ENCODE measurements around the gene RRM1. TPM values are rescaled to one million over a fixed set of nuclear protein-coding genes. Genes with fewer than 3 reads are reported as not detected.

RRM1 gene
- total and polyA plus RNA-seq, 9 of the 15 experiments (the other 6 are each of a cell fraction or from before 2014, with no cell fraction given) = 113 to 270 (median 163) TPM

DNA sequence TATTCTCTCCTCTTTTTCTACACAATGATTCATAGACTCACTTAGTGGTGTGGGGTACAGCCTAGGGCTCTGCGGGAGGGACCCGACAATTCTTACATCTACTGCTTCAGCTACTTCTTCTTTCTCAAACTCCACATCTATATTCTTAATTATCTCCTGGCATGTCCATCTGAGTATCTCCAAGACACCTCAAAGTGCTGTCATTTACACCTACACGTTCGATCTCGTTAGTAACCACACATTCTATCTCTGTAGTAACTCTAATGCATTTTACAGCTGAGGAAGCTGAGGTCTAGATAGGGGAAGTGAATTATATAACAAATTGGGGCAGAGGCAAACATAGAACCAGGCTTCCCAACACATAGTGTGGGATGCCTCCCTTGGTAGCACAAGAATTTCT, 27.7 kb upstream of the RRM1 start:
- no peaks in the 10 kb centered on the region for H3K9me3 ChIP-seq (replicated peaks; ENCODE audit: control insufficient read depth, insufficient read depth, low read depth, low read length)
- no peak overlapping the region for H3K27ac ChIP-seq (ENCODE audit: extremely low read depth, low read depth, low read length)
- 76% methylated on average over 5 of the region's 5 CpGs for WGBS (ENCODE audit: insufficient coverage, low coverage, missing lambda C conversion rate)
- FAIRE-seq (no peak), ATAC-seq (no peak), DNase-seq (ENCODE audit: extremely low read depth in 1 of 4, low spot score in 3 of 4) (no peak)
- in situ Hi-C loops (cut with MboI) (no loop called here), intact Hi-C loops (cut with micrococcal nuclease) (no loop called here)
- no peaks in the 10 kb centered on the region for H3K79me2 ChIP-seq (ENCODE audit: control insufficient read depth, insufficient read depth, low read length)
- H4K20me1 ChIP-seq (replicated peaks; ENCODE audit: control insufficient read depth, insufficient read depth, low read length) = no peaks in the 10 kb centered on the region
- peaks cover 5% of the 10 kb centered on the region; the same call in 1 of the 3 replicates for H3K36me3 ChIP-seq (ENCODE audit: control insufficient read depth, insufficient read depth, low read length)
- BruUV-seq (replicated peaks) = no TSS peak
- H3K4me3 ChIP-seq = no peak overlapping the region
- H3K4me2 ChIP-seq (ENCODE audit: insufficient read depth, low read length) = no peak overlapping the region
- ChIA-PET POLR2A (interaction anchor here (1.4 to 2.1 kb wide), 2 partner anchors 8 to 269 kb away, joined by 4 to 5 read pairs; partner anchors contain the start of gene NUP98), CTCF (ENCODE audit: low intra/inter-chr PET ratio) (no interaction called here)
- no peaks in the 10 kb centered on the region for H3K27me3 ChIP-seq (ENCODE audit: control insufficient read depth in 2 of 2, insufficient read depth in 2 of 2, low read length in 2 of 2)
- no peaks in the 10 kb centered on the region for H3K4me1 ChIP-seq (replicated peaks in 1 of 2; ENCODE audit: control insufficient read depth in 2 of 2, insufficient read depth in 2 of 2, low read length in 2 of 2)
- H3K9me1 ChIP-seq (ENCODE audit: control insufficient read depth, insufficient read depth, low read length) = no peaks in the 10 kb centered on the region
- H2AFZ ChIP-seq (ENCODE audit: low read depth, low read length) = no peak overlapping the region
- no peak overlapping the region for H3K9ac ChIP-seq (ENCODE audit: insufficient read depth in 1 of 2, low read depth in 2 of 2, low read length in 2 of 2)
- no peak for TF ChIP-seq NR2F6 (CRISPR knock-in tag; IDR thresholded peaks at IDR 0.05)
- TF ChIP-seq, protein P1, sequence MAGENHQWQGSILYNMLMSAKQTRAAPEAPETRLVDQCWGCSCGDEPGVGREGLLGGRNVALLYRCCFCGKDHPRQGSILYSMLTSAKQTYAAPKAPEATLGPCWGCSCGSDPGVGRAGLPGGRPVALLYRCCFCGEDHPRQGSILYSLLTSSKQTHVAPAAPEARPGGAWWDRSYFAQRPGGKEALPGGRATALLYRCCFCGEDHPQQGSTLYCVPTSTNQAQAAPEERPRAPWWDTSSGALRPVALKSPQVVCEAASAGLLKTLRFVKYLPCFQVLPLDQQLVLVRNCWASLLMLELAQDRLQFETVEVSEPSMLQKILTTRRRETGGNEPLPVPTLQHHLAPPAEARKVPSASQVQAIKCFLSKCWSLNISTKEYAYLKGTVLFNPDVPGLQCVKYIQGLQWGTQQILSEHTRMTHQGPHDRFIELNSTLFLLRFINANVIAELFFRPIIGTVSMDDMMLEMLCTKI (IDR thresholded peaks at IDR 0.05; ENCODE audit: partially characterized antibody) = no peak
- no peak for TF ChIP-seq KAT8 (IDR thresholded peaks at IDR 0.05; ENCODE audit: low read depth)
- no peak for TF ChIP-seq KLF1 (tag; IDR thresholded peaks at IDR 0.05)
- no peak for TF ChIP-seq TEAD1 (CRISPR knock-in tag; IDR thresholded peaks at IDR 0.05)
- no peak for TF ChIP-seq CBFA2T3 (IDR thresholded peaks at IDR 0.05)
- TF ChIP-seq, protein P2, sequence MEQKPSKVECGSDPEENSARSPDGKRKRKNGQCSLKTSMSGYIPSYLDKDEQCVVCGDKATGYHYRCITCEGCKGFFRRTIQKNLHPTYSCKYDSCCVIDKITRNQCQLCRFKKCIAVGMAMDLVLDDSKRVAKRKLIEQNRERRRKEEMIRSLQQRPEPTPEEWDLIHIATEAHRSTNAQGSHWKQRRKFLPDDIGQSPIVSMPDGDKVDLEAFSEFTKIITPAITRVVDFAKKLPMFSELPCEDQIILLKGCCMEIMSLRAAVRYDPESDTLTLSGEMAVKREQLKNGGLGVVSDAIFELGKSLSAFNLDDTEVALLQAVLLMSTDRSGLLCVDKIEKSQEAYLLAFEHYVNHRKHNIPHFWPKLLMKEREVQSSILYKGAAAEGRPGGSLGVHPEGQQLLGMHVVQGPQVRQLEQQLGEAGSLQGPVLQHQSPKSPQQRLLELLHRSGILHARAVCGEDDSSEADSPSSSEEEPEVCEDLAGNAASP (IDR thresholded peaks at IDR 0.05) = no peak
- TF ChIP-seq ZNF644 (tag; IDR thresholded peaks at IDR 0.05; ENCODE audit: low read depth) = no peak
- no peak for TF ChIP-seq MYNN (IDR thresholded peaks at IDR 0.05)
- no peak for TF ChIP-seq MYNN (CRISPR knock-in tag; IDR thresholded peaks at IDR 0.05)
- TF ChIP-seq NR2C2 (CRISPR knock-in tag; IDR thresholded peaks at IDR 0.05) = no peak
- no peak for TF ChIP-seq NR2C2 (tag; IDR thresholded peaks at IDR 0.05)
- TF ChIP-seq STAT5B (CRISPR knock-in tag; IDR thresholded peaks at IDR 0.05) = no peak
- no peak for TF ChIP-seq ZNF197 (CRISPR knock-in tag; IDR thresholded peaks at IDR 0.05; ENCODE audit: low read depth)
- no peak for TF ChIP-seq PRPF4 (IDR thresholded peaks at IDR 0.05; ENCODE audit: insufficient read depth, low read depth, low read length, poor library complexity, severe bottlenecking)
- TF ChIP-seq KDM4B (IDR thresholded peaks at IDR 0.05; ENCODE audit: borderline replicate concordance in 2 of 2, low read depth in 1 of 2) = no peak
- TF ChIP-seq SRSF7 (optimal IDR thresholded peaks at IDR 0.05; ENCODE audit: low read depth, low read length) = no peak
- TF ChIP-seq, protein P3, sequence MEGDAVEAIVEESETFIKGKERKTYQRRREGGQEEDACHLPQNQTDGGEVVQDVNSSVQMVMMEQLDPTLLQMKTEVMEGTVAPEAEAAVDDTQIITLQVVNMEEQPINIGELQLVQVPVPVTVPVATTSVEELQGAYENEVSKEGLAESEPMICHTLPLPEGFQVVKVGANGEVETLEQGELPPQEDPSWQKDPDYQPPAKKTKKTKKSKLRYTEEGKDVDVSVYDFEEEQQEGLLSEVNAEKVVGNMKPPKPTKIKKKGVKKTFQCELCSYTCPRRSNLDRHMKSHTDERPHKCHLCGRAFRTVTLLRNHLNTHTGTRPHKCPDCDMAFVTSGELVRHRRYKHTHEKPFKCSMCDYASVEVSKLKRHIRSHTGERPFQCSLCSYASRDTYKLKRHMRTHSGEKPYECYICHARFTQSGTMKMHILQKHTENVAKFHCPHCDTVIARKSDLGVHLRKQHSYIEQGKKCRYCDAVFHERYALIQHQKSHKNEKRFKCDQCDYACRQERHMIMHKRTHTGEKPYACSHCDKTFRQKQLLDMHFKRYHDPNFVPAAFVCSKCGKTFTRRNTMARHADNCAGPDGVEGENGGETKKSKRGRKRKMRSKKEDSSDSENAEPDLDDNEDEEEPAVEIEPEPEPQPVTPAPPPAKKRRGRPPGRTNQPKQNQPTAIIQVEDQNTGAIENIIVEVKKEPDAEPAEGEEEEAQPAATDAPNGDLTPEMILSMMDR (IDR thresholded peaks at IDR 0.05 in 2 of 3, conservative IDR thresholded peaks at IDR 0.05 in 1 of 3; ENCODE audit: insufficient read depth in 2 of 3, low read depth in 1 of 3, low read length in 3 of 3) = no peak
